Breast epithelium (tissue), 3 donors: ENCODE data around the gene HJURP.

ENCODE experiments used
- POLR2A ChIP-seq: fragments of 450-650 bp; IDR thresholded peaks from one replicate; pipeline ENCODE4 v1.6.1; 2016; ENCODE audit warnings: antibody characterized with exemption, mild to moderate bottlenecking, moderate library complexity
- POLR2AphosphoS5 ChIP-seq, 3 donors: sonication (generic); formaldehyde crosslinking; IDR thresholded peaks; one replicate each; pipeline ENCODE4 v1.6.1; 2017; ENCODE audit warnings: antibody characterized with exemption in 3 of 3
- TF ChIP-seq, protein P1 (sequence below), 3 donors: fragments of 450-650 bp; IDR thresholded peaks; one replicate each; pipeline ENCODE4 v1.5.1; 2016 to 2017; ENCODE audit warnings: antibody characterized with exemption in 3 of 3, mild to moderate bottlenecking in 3 of 3, moderate library complexity in 3 of 3

DNA sequence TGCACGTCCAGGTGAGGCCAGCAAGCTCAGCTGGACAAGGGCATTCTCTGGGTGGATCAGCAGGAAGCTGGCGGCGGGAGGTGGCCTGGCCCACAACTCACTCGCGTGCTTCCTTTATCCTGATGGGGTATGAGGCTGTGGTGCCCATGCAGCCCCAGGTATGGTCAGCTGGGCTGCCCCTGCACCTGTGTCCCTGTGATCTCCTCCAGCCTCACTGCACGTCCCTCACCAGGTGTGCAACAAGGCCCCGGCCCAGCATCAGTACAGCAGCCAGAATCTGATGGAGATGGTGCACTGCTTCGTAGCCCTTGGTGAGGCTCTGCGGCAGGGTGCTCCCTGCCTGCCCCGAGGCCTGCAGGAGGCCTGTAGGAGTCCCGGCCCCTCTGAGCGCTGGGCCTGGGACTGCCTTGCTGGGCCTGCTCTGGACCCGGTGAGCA, 58.6 kb downstream of the HJURP start:
- TF ChIP-seq, protein P1, sequence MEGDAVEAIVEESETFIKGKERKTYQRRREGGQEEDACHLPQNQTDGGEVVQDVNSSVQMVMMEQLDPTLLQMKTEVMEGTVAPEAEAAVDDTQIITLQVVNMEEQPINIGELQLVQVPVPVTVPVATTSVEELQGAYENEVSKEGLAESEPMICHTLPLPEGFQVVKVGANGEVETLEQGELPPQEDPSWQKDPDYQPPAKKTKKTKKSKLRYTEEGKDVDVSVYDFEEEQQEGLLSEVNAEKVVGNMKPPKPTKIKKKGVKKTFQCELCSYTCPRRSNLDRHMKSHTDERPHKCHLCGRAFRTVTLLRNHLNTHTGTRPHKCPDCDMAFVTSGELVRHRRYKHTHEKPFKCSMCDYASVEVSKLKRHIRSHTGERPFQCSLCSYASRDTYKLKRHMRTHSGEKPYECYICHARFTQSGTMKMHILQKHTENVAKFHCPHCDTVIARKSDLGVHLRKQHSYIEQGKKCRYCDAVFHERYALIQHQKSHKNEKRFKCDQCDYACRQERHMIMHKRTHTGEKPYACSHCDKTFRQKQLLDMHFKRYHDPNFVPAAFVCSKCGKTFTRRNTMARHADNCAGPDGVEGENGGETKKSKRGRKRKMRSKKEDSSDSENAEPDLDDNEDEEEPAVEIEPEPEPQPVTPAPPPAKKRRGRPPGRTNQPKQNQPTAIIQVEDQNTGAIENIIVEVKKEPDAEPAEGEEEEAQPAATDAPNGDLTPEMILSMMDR (IDR thresholded peaks at IDR 0.05) = no peak
- TF ChIP-seq POLR2AphosphoS5 (IDR thresholded peaks at IDR 0.05) (no peak), POLR2A (no peak)
